GM21423 (cell line): Measurements from ENCODE around the gene PRM3.

ENCODE experiments used
- ATAC-seq: cut with Tn5 transposase; IDR thresholded peaks from one replicate; pipeline ENCODE4 v1.9.1; 2021; ENCODE audit warnings: mild to moderate bottlenecking, moderate library complexity; ENCODE audit not compliant: unreplicated experiment

Gene PRM3

GRCh38 chr16:11272921-11273720 lies at the start of gene PRM3:
TSS of gene PRM3 (minus strand) at chr16:11273629. CDS start at chr16:11273595, 34 bp downstream.
- no peak for ATAC-seq

- no peak for ATAC-seq
Measured at GRCh38 chr16:11322823-11323222, 49.4 kb upstream of the PRM3 start.

GRCh38 chr16:11321662-11322061 lies 48.2 kb upstream of the PRM3 start:
- no peak for ATAC-seq

GRCh38 chr16:11320170-11320569 lies 46.7 kb upstream of the PRM3 start:
- no peak for ATAC-seq

- ATAC-seq: no peak
Measured at GRCh38 chr16:11319529-11320146, 46.2 kb upstream of the PRM3 start.

GRCh38 chr16:11318817-11319216 lies 45.4 kb upstream of the PRM3 start:
- no peak for ATAC-seq

- ATAC-seq: no peak
Measured at GRCh38 chr16:11316331-11317015, 43.0 kb upstream of the PRM3 start.

- no peak for ATAC-seq
Measured at GRCh38 chr16:11315510-11315909, 42.1 kb upstream of the PRM3 start.

- ATAC-seq: no peak
Measured at GRCh38 chr16:11314309-11314894, 41.0 kb upstream of the PRM3 start.

GRCh38 chr16:11313493-11314308 lies 40.3 kb upstream of the PRM3 start:
- no peak for ATAC-seq

GRCh38 chr16:11312718-11313492 lies 39.5 kb upstream of the PRM3 start:
- ATAC-seq: no peak

GRCh38 chr16:11310997-11311561 lies 37.6 kb upstream of the PRM3 start:
- ATAC-seq: peak; percentile 40

- ATAC-seq: no peak
Measured at GRCh38 chr16:11310634-11310977, 37.2 kb upstream of the PRM3 start.

GRCh38 chr16:11309895-11310633 lies 36.6 kb upstream of the PRM3 start:
- peak; percentile 37 for ATAC-seq

- no peak for ATAC-seq
Measured at GRCh38 chr16:11308493-11309283, 35.3 kb upstream of the PRM3 start.

- no peak for ATAC-seq
Measured at GRCh38 chr16:11307639-11308492, 34.4 kb upstream of the PRM3 start.

GRCh38 chr16:11306997-11307638 lies 33.7 kb upstream of the PRM3 start:
- ATAC-seq: no peak
